GM19467 (cell line): ENCODE results near the gene MANBA.
A peak's percentile ranks its signal among the peaks of the same experiment; 100 is the strongest.

ENCODE experiments used
- ATAC-seq: cut with Tn5 transposase; IDR thresholded peaks from one replicate; pipeline ENCODE4 v1.9.1; 2021; ENCODE audit warnings: mild to moderate bottlenecking, moderate library complexity; ENCODE audit not compliant: unreplicated experiment

The MANBA gene

DNA sequence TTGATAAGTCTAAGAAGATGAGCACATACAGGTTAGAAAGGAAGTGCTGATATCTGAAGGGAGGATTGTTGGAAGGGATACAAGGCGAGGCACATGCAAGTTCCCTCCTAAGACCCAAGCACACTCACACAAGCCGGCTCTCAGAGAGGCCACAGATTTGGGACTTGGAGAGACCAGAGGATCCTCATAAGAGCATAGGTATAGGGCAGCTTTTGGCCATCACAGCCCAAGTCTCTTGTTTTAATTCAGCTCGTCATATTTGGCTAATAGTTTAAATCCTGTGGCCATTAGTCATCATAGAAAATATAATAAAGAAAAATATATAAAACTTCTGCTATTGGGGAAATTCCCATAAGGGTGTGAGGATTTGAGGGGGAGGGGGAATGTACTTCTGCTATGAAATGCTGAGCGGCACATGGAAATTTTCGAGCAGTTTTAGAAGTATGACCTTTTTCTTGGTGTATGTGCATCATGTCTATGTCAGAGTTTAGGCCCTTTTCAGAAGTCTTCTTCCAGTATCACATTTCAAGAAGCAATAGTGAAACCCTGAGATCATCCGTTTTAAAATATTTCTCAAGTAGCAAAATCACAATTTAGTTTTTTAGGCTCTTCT, 161.9 kb downstream of the MANBA start:
- ATAC-seq: peak; percentile 30

DNA sequence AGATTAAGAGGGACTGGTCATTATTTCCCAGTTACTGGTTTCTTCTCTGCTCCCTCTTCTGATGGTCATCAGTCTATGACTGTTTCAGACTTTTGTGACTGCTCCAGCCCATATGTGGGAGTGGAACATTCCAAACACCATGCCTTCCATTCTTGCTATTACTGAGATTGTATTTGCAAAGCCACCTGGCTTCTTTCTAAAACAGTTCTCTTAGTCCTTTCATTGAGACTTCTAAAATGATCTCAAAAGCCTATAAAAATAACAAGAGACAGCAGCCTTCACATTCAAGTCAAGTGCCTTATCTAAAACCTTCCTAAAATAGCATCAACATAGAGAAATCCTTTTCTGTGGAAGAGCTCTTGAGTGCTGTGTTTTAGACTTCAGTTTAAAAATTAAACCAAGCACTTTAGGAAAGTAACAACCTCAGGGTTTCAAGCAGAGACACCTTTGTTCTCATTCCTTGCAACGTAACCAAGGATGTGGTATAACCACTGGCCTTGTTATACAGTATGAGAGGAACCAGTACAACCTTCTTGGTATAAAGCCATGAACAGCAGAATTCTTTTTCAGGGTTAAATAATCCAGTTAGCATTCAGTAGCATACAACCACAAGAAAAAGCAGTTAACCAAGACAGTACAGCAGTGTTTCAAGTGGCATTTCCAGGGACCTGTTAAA, 162.5 kb downstream of the MANBA start:
- ATAC-seq: peak; percentile 65

DNA sequence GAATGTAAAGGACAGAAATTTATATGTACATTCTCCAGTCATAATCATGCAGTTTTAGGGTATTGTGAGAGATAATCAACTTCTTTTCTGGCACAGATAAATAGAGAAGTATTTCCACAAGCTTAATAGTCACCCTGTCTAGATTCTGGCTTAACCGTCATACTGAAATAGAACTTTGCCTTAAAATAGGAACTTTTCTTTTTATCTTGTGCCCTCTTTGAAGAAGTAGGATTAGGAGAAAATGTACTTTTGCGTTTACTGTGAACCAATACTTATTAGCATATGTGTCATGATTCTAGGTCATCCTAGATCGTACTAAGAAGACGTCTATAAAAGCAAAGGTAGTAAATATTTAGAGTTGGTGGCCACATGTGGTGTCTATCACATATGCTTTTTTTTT, 164.2 kb downstream of the MANBA start:
- ATAC-seq: no peak

DNA sequence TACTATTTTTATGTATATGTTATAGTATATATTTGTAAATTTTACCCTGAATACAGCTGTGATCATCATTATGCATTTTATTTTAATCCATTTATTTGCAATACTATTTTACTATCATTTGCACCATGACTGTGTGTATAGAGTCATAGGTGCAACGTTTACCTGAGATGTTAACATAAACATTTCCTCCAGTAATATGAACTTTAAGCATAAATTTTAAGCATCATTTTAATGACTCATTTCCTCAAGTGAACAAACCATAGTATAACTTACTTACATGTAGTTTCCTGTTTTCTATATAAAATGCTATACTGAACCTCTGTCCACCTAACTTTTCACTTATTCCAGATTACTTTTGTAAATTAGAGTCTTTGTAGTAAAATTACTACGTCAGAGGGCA, 166.8 kb downstream of the MANBA start:
- ATAC-seq: no peak

DNA sequence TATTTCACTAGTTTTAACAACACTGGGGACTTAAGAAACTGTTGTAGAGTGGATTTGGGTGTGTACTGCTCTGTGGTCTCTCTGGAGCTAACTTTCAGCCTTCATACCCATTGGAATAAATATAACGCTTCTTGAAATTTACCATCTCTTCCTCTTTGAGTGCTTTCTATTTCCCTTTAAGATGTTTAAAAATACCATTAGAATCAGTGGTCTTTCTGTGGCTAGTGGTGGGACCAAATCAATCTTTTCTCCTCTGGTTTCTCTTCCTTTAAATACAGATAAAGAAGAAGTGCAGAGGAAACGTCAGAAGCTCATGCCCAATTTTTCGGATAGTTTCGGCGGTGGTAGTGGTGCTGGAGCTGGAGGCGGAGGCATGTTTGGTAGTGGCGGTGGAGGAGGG, 167.6 kb downstream of the MANBA start:
- ATAC-seq: no peak

DNA sequence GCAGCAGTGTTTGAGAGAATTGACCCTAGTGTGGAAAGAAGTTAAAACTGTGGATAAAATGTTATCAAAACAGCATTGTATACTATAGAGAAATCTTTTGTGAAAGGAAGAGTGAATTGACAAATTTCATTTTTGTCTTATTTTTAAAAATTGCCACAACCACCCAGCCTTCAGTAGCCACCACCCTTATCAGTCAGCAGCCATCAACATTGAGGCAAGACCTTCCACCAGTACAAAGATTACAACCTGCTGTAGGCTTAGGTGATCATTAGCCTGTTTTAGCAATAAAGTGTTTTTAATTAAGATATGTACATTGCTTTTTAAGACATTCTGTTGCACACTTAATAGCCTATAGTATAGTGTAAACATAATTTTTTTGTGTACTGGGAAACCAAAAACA, 168.5 kb downstream of the MANBA start:
- ATAC-seq: no peak

DNA sequence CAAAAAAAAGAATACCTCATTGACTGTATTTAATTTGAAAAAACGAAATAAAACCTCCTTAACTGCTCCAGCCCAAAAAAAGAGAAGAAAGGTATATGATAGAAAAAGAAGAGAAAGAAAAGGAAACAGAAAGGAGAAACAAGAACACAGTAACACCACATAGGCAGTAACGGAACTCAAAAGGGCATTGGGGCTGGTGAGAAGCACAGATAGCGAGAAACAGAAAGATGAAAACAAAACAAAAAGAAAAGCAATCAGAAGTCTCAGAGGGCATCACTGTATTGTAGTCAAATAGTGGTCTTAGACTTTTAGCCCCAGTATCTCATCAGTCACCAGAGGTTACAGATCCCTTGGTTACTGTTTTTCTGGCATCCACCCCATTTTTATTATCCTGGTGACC, 171.0 kb downstream of the MANBA start:
- no peak for ATAC-seq

DNA sequence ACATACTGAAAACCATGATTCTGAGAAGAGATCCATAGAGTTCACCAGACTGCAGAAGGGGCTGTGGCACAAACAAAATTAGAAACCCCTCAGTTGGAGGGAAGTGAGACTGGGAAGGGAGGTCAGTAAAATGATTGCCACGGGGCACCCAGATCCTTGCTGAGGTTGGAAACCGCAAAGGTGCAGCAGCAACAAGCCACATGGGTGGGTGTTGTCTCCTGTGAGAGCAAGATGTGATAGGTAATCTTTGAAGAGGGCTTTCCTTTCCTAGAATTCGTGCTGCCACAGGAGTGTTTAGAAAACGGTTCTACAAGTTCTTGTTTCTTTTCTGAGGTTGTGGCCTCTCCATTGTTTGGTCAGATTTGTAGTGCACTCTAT, 174.1 kb downstream of the MANBA start:
- ATAC-seq: no peak

DNA sequence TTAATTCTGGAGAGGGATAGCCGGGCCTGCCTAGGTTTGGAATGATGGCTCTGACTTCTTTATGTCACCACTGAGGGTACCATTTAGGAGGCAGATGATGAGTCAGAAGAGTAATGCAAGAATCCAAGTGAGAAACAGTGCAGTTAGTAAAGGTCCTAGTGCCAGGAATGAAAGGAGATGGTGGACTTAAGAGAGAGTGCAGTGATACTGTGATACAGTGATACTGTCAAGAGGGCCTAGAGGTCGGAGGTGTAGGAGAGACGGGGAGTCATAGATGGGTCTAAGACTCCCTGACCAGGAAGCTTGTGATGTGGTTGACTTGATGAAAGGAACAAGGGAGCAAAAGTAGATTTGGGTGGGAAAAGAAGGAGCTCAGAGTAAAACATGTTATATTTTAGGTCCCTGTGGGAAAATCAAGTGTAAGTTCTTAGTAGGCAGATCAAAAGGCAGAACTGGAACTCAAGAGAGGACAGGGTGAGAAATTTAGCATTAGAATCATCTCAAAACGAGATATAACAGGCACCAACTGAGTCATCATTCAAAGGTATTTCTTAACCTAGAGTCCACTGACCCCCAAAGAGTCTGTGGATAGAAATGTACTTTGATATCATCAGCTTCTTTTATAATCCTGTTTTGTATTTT, 174.6 kb downstream of the MANBA start:
- no peak for ATAC-seq

DNA sequence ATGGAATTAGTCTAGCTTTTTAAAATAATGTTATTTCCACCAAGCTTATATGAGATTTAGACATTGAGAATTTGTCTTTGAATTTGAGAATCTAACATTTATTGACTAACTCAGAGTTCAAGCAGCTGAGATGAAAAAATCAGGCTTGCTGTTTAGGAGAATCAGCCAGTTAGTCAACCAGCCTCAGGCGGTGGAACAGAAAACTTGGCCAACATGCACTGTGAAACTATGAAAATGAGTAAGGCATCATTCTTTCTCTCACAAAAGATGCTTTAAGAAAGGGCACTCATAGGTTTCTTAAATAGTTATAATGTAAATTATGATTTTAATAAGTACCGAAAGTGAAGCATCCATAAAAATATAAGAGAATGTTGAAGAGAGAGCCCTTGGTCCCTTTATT, 175.4 kb downstream of the MANBA start:
- ATAC-seq: no peak

DNA sequence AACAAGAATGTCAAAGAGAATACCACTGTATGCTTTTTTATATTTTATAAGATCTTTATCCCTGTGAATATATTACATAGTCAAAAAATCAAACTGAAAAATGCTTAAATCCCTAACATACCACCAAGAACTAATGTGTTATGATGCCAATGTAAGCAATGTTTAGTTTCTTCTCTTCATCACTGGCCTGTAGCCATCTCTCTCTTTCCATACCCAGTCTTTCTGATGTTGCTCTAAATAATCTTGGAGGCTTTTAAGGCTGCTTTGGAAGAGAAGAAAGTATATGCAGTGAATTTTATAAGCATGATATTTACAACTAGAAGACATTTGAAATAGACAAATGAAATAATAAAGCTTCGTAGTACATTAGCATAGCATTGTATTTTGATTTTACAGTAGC, 176.7 kb downstream of the MANBA start:
- ATAC-seq: no peak
